Subcutaneous adipose tissue (tissue), 4 donors: ENCODE data around the gene CCDC88A. TPM values are rescaled to one million over a fixed set of nuclear protein-coding genes. Genes with fewer than 3 reads are reported as not detected.

Source experiments
- CTCF ChIP-seq: fragments of 450-650 bp; IDR thresholded peaks from one replicate; pipeline ENCODE4 v1.5.1; 2016; ENCODE audit warnings: low read depth, mild to moderate bottlenecking, control low read depth, antibody characterized with exemption, moderate library complexity
- total RNA-seq, 4 donors: library from RNA; depleted of rRNA; stranded (reverse); fragments of >200 nt; gene quantifications; one replicate each; pipeline ENCODE4 v1.1.0, GENCODE V29; 2016

CCDC88A gene
- 100 to 1,000 TPM in 1 of 4 donors, 10 to 100 TPM in 3; 55.2 to 269 (median 76.6) TPM for total RNA-seq

GRCh38 chr2:55419679-55420438 is at the start of gene CCDC88A:
Gene CCDC88A (minus strand): TSS chr2:55419856. CDS start chr2:55419079, 777 bp downstream.
- no peak for TF ChIP-seq CTCF

GRCh38 chr2:55461679-55462078 is 42.0 kb upstream of the CCDC88A start:
- TF ChIP-seq CTCF, result no peak

GRCh38 chr2:55460562-55460961 is 40.9 kb upstream of the CCDC88A start:
- no peak for TF ChIP-seq CTCF

GRCh38 chr2:55459714-55460274 is 40.1 kb upstream of the CCDC88A start:
- TF ChIP-seq CTCF, result no peak

GRCh38 chr2:55459279-55459678 is 39.6 kb upstream of the CCDC88A start:
- no peak for TF ChIP-seq CTCF

- TF ChIP-seq CTCF, result no peak
Observed at GRCh38 chr2:55454121-55454520, 34.5 kb upstream of the CCDC88A start.

GRCh38 chr2:55452879-55453278 is 33.2 kb upstream of the CCDC88A start:
- no peak for TF ChIP-seq CTCF
